AG09319 (cell line): Measurements from ENCODE around the gene ALG9.
"Not testable (repeated sequence)": the region's sequence is repeated elsewhere in the genome, so short reads cannot be mapped to it uniquely, and the experiment has no call there.

ENCODE experiments used
- DNase-seq: peaks from one replicate; pipeline ENCODE4 v3.0.0-alpha.2; 2010; ENCODE audit warnings: low read depth; ENCODE audit errors: extremely low read depth
- CTCF ChIP-seq: IDR thresholded peaks from 2 replicates; pipeline ENCODE4 v1.5.1; 2011; ENCODE audit warnings: low read depth, mild to moderate bottlenecking, inconsistent platforms, low read length, moderate library complexity

The ALG9 gene

GRCh38 chr11:111908639-111909305 lies 37.4 kb upstream of the ALG9 start:
- no peak for DNase-seq
- TF ChIP-seq CTCF, result no peak

- TF ChIP-seq CTCF, result no peak
- DNase-seq, result no peak
Measured at GRCh38 chr11:111906680-111907079, 35.3 kb upstream of the ALG9 start.

- DNase-seq, result no peak
- no peak for TF ChIP-seq CTCF
Measured at GRCh38 chr11:111905411-111905810, 34.0 kb upstream of the ALG9 start.

GRCh38 chr11:111886844-111887243 lies 15.5 kb upstream of the ALG9 start:
- no peak for DNase-seq
- TF ChIP-seq CTCF, result no peak

GRCh38 chr11:111886032-111886431 lies 14.7 kb upstream of the ALG9 start:
- DNase-seq, result no peak
- TF ChIP-seq CTCF, result no peak

GRCh38 chr11:111885053-111885452 lies 13.7 kb upstream of the ALG9 start:
- DNase-seq, result not testable (repeated sequence)

GRCh38 chr11:111882202-111882601 lies 10.8 kb upstream of the ALG9 start:
- no peak for DNase-seq
- TF ChIP-seq CTCF, result no peak

- no peak for DNase-seq
- no peak for TF ChIP-seq CTCF
Measured at GRCh38 chr11:111879637-111879960, 8.2 kb upstream of the ALG9 start.
